Uterus (tissue), 4 donors: Measurements from ENCODE around the gene ZNF324B. TPM values are rescaled to one million over a fixed set of nuclear protein-coding genes. Genes with fewer than 3 reads are reported as not detected.

Experiments
- DNase-seq, 2 donors: peaks; one replicate each; pipeline ENCODE4 v3.0.0-alpha.2; 2019 to 2020
- H3K27ac ChIP-seq, 2 donors: fragments of 200-600 bp; sonication (generic); 1 replicate in 1 of 2; 2 replicates in 1 of 2; pipeline ENCODE4 v1.5.1; 2016 to 2018
- H3K27me3 ChIP-seq, 2 donors: fragments of 200-600 bp; sonication (generic); one replicate each; pipeline ENCODE4 v1.5.1; 2018 to 2019; ENCODE audit warnings: control low read depth in 1 of 2
- H3K36me3 ChIP-seq, 2 donors: fragments of 200-600 bp; sonication (generic); one replicate each; pipeline ENCODE4 v1.5.1; 2019; ENCODE audit warnings: control low read depth in 1 of 2
- H3K4me1 ChIP-seq, 2 donors: fragments of 200-600 bp; sonication (generic); one replicate each; pipeline ENCODE4 v1.5.1; 2018 to 2019; ENCODE audit warnings: control low read depth in 1 of 2
- H3K4me3 ChIP-seq, 2 donors: fragments of 200-600 bp; sonication (generic); 1 replicate in 1 of 2; 2 replicates in 1 of 2; pipeline ENCODE4 v1.5.1; 2018 to 2019; ENCODE audit warnings: mild to moderate bottlenecking in 1 of 2
- H3K9me3 ChIP-seq, 2 donors: fragments of 200-600 bp; sonication (generic); one replicate each; pipeline ENCODE4 v1.5.1; 2019; ENCODE audit warnings: control low read depth in 1 of 2
- POLR2A ChIP-seq, 2 donors: fragments of 450-650 bp; IDR thresholded peaks; one replicate each; pipeline ENCODE4 v1.6.1; 2016; ENCODE audit warnings: antibody characterized with exemption in 2 of 2, mild to moderate bottlenecking in 1 of 2, moderate library complexity in 1 of 2
- intact Hi-C: fragments of 100-400 bp; cut with DNase I; formaldehyde crosslinking; loops from one replicate; pipeline ENCODE4 v1.15.1; 2023; ENCODE audit warnings: low total_unique reads
- total RNA-seq, 4 donors: library from RNA; depleted of rRNA in 3 of 4; stranded (reverse); fragments of >200 nt in 3 of 4; gene quantifications; one replicate each; pipeline versions ENCODE4 v1.1.0 to v1.2.4, GENCODE V29; 2014 to 2023
- TF ChIP-seq, protein P1 (sequence below), 4 experiments: fragments of 200-600 bp in 2 of 4; fragments of 450-650 bp in 2 of 4; sonication (generic) in 2 of 4; IDR thresholded peaks; one replicate each; pipeline ENCODE4 v1.5.1; 2016 to 2019; ENCODE audit warnings: antibody characterized with exemption in 4 of 4, mild to moderate bottlenecking in 2 of 4, moderate library complexity in 1 of 4
- donor health status: DM: yes; HTN: yes; CAD: no.

Gene ZNF324B
- total RNA-seq, 4 donors from 2014 or later: 1.2 to 17.5 (median 7.3) TPM

DNA sequence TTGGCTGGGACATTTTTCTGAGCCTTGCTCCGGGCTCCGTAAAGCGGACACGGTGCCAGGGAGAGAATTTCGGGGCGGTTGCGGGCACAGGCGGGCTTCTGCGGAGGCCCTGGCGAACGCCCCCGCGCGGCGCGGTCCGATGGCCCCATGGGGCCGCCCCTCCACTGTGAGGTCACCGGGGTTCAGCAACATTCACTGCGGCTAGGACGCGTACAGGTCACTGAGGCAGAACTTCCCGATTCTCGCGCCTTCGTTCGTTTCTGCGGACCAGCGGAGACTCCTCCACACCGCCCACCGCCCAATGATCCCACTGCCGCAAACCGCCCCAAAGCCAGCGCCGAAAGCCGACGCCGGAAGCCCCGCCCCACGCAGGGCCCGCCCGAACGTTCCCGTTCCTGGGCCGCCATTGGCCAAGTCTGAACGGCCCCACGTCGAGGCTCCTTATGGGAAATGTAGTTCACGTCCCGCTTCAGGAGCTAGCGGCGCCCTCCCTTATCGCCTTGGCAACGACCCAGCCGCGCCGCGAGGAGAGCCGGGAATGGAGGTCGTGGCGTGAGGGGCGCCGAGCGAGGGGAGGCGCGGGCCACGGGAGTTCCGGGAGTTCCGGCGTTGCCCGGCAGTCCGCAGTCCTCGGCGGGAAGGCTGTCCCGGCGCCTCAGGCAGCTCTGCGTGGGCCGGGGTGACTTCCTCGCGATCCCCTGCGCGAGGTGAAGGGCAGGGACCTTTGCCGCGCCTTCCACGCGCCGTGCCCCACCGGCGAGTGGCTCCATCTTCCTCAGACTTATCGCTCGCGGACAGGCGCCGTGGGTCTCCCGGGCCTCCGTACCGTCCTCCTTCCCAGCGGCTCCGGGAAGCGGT lies 43.0 kb upstream of the ZNF324B start, which contains the start of gene ZNF584:
TSS of gene ZNF584 (plus strand) at position 498 of the 858 bp plus-strand sequence. CDS start 499 bp downstream, outside the sequence.
- no peaks in the 10 kb centered on the region for H3K36me3 ChIP-seq

DNA sequence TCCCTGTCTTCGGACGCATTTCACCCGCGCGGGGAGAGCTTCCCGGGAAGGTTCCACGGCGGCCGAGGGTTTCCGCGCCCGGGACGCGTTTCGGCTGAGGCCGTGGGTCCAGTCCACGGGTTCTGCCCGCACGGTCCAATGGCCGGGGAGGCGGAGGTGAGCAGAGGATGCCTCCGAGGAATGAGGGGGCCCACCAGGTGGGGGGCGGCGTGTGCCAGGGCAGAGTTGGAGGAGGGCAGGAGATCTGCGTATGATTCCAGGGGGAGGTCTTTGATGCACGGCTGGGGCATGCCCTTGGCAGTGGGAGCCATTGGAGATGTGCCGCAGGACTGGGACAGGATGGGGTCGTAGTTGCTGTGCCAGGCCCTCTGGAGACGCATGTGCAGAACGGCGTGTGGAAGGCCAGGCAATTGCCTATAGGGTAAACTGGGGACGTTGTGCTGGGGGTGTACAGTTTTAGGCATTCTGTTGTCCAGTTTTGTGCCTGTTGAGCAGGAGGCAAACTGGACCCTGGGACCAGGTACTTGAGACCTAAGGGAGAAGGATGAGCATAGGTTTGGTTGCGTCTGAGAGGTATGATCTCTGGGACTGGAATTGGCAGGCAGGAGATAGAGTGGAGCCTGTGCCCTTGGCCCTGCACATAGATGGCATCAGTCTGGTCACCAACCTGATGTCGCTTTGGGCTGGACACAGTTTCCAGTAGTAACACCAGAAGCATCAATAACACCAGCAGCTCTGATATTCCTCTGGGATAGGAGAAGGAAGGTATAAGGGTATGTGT lies 42.2 kb upstream of the ZNF324B start:
- H3K9me3 ChIP-seq: no peaks in the 10 kb centered on the region
- no peak for DNase-seq
- no peaks in the 10 kb centered on the region for H3K27me3 ChIP-seq
- intact Hi-C loops: no loop called here
- peak overlapping the region; percentile 80 to 93 for H3K4me3 ChIP-seq
- peaks cover 0 to 12% of the 10 kb centered on the region in 2 donors for H3K4me1 ChIP-seq
- no peaks in the 10 kb centered on the region for H3K36me3 ChIP-seq
- TF ChIP-seq, protein P1, sequence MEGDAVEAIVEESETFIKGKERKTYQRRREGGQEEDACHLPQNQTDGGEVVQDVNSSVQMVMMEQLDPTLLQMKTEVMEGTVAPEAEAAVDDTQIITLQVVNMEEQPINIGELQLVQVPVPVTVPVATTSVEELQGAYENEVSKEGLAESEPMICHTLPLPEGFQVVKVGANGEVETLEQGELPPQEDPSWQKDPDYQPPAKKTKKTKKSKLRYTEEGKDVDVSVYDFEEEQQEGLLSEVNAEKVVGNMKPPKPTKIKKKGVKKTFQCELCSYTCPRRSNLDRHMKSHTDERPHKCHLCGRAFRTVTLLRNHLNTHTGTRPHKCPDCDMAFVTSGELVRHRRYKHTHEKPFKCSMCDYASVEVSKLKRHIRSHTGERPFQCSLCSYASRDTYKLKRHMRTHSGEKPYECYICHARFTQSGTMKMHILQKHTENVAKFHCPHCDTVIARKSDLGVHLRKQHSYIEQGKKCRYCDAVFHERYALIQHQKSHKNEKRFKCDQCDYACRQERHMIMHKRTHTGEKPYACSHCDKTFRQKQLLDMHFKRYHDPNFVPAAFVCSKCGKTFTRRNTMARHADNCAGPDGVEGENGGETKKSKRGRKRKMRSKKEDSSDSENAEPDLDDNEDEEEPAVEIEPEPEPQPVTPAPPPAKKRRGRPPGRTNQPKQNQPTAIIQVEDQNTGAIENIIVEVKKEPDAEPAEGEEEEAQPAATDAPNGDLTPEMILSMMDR (IDR thresholded peaks at IDR 0.05): no peak
- no peak for TF ChIP-seq POLR2A (IDR thresholded peaks at IDR 0.05)
- H3K27ac ChIP-seq: peak overlapping the region; percentile 78 to 87

More for the DNA sequence above, 43.0 kb upstream of the ZNF324B start, which contains the start of gene ZNF584:
- H3K27me3 ChIP-seq: no peaks in the 10 kb centered on the region
- peak; percentile 93 to 94 for DNase-seq
- intact Hi-C loops: no loop called here
- H3K4me1 ChIP-seq: peaks cover 0 to 12% of the 10 kb centered on the region in 2 donors
- peak within 1 kb of the TSS; percentile 80 to 93 for H3K4me3 ChIP-seq
- TF ChIP-seq POLR2A (IDR thresholded peaks at IDR 0.05): peak; percentile 80 to 82
- TF ChIP-seq, protein P1 (IDR thresholded peaks at IDR 0.05): no peak
- H3K9me3 ChIP-seq: no peaks in the 10 kb centered on the region
- H3K27ac ChIP-seq: peak within 1 kb of the TSS; percentile 78 to 87

DNA sequence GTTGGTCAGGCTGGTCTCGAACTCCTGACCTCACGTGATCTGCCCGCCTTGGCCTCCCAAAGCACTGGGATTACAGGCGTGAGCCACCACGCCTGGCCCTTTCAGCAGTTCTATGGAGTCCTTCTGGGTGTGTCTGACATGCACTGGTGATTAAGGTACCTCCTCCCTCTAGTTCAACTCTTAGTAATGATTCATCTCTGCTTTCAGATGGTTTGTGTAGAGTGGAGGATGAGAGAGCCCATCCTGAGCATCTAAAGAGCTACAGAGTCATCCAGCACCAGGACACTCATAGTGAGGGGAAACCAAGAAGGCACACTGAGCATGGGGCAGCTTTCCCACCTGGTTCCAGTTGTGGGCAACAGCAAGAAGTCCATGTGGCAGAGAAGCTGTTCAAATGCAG lies 34.8 kb upstream of the ZNF324B start:
- TF ChIP-seq, protein P1 (IDR thresholded peaks at IDR 0.05): no peak
- TF ChIP-seq POLR2A (IDR thresholded peaks at IDR 0.05): no peak
- H3K9me3 ChIP-seq: peaks cover 0 to 2% of the 10 kb centered on the region in 2 donors
- no peaks in the 10 kb centered on the region for H3K27me3 ChIP-seq
- no peaks in the 10 kb centered on the region for H3K4me1 ChIP-seq
- intact Hi-C loops: no loop called here
- H3K4me3 ChIP-seq: no peak overlapping the region
- DNase-seq: no peak
- H3K36me3 ChIP-seq: no peaks in the 10 kb centered on the region
- H3K27ac ChIP-seq: no peak overlapping the region

DNA sequence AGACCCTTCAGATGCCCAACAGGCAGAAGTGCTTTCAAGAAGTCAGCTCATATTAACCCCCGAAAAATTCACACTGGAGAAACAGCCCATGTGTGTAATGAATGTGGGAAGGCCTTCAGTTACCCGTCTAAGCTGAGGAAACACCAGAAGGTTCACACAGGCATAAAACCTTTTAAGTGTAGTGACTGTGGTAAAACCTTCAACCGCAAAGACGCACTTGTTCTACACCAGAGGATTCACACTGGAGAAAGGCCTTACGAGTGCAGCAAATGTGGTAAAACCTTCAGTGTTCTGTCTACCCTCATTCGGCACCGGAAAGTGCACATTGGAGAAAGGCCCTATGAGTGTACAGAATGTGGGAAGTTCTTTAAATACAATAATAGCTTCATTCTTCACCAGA lies 34.4 kb upstream of the ZNF324B start:
- intact Hi-C loops: no loop called here
- TF ChIP-seq, protein P1 (IDR thresholded peaks at IDR 0.05): no peak
- TF ChIP-seq POLR2A (IDR thresholded peaks at IDR 0.05): no peak
- Histone ChIP-seq H3K27me3 (no peaks in the 10 kb centered on the region), H3K4me1 (no peaks in the 10 kb centered on the region), H3K36me3 (no peaks in the 10 kb centered on the region), H3K9me3 (peaks cover 0 to 2% of the 10 kb centered on the region in 2 donors), H3K27ac (no peak overlapping the region), H3K4me3 (no peak overlapping the region)
- DNase-seq: no peak
